ENCODE data around the gene AARSD1.
"Not testable (repeated sequence)": the region's sequence is repeated elsewhere in the genome, so short reads cannot be mapped to it uniquely, and the experiment has no call there.

Gene AARSD1

DNA sequence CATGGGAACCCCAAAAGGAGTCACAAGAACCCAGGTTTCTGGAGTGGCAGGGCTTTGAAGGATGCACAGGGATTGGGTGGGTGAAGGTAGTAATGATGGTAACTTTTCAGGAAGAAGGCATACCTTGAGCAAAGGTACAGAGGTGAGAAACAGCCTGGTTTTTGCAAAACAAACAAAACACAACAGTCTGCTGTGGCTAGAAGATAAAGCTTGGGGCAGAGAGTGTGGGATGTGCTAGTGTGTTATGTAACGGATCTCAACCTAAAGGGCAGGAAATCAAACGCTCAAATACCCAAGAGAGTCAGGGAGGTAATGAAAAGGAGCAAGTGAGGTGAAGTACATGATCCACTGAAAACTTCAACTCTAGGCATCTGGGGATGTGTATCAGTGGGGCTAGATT, 11.0 kb upstream of the AARSD1 start:
- TF ChIP-seq, protein P1, sequence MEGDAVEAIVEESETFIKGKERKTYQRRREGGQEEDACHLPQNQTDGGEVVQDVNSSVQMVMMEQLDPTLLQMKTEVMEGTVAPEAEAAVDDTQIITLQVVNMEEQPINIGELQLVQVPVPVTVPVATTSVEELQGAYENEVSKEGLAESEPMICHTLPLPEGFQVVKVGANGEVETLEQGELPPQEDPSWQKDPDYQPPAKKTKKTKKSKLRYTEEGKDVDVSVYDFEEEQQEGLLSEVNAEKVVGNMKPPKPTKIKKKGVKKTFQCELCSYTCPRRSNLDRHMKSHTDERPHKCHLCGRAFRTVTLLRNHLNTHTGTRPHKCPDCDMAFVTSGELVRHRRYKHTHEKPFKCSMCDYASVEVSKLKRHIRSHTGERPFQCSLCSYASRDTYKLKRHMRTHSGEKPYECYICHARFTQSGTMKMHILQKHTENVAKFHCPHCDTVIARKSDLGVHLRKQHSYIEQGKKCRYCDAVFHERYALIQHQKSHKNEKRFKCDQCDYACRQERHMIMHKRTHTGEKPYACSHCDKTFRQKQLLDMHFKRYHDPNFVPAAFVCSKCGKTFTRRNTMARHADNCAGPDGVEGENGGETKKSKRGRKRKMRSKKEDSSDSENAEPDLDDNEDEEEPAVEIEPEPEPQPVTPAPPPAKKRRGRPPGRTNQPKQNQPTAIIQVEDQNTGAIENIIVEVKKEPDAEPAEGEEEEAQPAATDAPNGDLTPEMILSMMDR (IDR thresholded peaks at IDR 0.05; ENCODE audit: extremely low read depth, missing control alignments) = no peak
- no peak for DNase-seq (ENCODE audit: low spot score)

DNA sequence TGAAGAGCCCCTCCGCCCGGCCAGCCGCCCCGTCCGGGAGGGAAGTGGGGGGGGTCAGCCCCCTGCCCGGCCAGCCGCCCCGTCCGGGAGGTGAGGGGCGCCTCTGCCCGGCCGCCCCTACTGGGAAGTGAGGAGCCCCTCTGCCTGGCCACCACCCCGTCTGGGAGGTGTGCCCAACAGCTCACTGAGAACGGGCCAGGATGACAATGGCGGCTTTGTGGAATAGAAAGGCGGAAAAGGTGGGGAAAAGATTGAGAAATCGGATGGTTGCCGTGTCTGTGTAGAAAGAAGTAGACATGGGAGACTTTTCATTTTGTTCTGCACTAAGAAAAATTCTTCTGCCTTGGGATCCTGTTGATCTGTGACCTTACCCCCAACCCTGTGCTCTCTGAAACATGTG, 9.1 kb upstream of the AARSD1 start:
- DNase-seq (ENCODE audit: low spot score) = not testable (repeated sequence)

DNA sequence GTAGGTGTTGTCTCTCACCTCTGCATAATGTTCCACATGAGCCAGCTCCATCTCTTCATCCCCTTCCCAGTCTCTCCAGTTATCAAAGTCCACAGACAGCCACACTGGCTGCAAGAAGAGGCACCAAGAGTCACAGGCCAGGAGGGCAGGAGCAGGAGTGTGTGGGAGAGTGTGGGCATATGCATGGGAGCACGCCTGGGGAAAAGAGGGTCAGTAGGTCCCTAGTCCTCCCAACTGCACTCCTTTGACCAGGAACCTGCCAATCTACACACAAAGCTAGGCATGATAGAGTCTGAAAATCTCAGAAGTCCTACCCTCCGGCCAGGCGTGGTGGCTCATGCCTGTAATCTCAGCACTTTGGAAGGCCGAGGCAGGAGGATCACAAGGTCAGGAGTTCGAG, 7.3 kb upstream of the AARSD1 start:
- TF ChIP-seq, protein P1 (IDR thresholded peaks at IDR 0.05; ENCODE audit: extremely low read depth, missing control alignments) = no peak

DNA sequence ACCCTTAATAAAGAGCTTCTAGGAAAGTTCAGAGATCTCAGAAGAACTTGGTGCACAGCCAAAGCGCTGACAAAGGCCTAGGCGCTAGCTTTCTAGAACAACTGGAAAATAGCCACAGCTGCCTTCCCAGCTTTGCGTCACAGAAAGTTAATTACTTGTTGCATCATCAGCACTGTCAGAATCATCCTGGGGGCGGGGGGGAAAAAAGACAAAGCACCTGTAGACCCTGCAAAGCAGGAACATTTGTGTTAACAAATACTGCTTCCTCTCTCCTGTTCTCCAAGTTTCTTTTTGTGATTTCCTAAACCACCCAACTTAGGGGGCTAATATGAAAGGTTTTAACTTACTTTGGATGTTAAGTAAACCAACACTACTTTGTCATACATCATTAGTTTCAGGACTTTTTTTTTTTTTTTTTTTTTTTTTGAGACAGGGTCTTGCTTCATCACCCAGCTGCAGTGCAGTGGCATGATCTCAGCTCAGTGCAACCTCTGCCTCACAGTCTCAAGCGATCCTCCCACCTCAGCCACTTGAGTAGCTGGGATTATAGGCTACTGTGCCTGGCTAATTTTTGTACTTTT, 4.8 kb upstream of the AARSD1 start:
- DNase-seq (ENCODE audit: low spot score) = no peak
- TF ChIP-seq, protein P1 (IDR thresholded peaks at IDR 0.05; ENCODE audit: extremely low read depth, missing control alignments) = no peak

More for the DNA sequence above, 7.3 kb upstream of the AARSD1 start:
- DNase-seq (ENCODE audit: low spot score) = no peak

DNA sequence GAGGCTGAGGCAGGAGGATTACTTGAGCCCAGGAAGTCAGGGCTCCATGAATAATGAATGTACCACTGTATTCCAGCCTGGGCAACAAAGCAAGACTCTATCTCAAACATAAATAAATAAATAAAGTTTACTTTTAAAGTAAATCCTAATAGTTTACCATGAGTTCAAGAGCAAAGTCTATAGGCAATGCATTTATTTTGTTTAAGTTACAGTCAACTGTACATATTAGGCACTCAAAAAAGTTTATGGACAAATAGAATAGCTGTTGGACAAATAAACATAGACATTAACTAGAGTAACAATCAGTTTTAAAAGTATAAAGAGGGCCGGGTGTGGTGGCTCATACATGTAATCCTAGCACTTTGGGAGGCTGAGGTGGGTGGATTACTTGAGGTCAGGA, 3.7 kb upstream of the AARSD1 start:
- DNase-seq (ENCODE audit: low spot score) = no peak
- TF ChIP-seq, protein P1 (IDR thresholded peaks at IDR 0.05; ENCODE audit: extremely low read depth, missing control alignments) = no peak

DNA sequence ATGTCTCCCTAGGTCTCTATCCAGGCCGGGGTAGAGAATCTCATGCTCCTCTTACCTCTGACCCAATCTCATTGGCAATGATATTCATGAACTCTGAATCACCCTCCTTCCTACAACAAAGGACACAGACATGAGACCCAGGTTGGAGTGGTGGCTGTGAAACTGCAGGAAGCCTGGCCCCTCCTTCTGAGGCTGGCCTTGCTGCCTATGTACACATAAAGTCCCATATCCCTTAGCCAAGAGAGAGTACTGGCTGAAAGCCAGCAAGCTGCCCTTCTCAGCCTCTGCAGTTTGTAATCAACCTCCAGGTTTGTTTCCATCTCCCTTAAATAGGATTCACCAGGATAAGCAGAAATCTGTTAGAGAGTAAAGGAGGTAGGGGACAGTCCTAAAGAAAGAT, 10.6 kb downstream of the AARSD1 start:
- DNase-seq (ENCODE audit: low spot score) = no peak

DNA sequence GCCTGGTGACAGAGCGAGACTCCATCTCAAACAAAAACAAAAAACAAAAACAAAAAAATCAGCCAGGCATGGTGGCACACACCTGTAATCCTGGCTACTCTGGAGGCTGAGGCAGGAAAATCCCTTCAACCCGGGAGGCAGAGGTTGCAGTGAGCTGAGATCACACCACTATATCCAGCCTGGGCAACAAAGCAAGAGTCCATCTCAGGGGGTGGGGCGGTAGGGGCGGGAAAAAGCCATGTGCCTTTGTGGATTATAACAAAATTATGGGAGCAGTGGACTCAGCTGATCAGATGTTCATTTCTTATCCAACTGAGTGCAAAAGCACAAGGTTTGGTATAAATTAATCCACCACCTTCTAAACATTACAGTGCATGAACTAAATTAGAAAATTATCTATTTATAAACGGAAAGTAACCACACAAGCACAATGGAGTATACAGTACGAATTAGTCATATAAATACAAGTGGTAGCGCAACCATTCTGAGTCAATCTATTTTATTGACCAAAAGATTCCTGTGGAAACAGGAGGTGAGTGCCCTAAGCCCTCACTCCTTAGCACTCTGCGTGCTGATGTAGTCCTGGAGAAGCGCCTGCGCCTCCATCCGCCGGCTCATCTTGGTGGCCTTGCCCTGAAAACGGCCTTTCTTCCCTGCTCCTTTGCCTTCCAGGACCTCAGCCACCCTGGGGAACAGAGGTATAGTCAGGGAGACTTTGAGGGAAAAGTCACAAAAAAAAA, 14.0 kb downstream of the AARSD1 start:
- no peak for DNase-seq (ENCODE audit: low spot score)
- TF ChIP-seq, protein P1 (IDR thresholded peaks at IDR 0.05; ENCODE audit: extremely low read depth, missing control alignments) = no peak

More for the DNA sequence above, 10.6 kb downstream of the AARSD1 start:
- TF ChIP-seq, protein P1 (IDR thresholded peaks at IDR 0.05; ENCODE audit: extremely low read depth, missing control alignments) = no peak

DNA sequence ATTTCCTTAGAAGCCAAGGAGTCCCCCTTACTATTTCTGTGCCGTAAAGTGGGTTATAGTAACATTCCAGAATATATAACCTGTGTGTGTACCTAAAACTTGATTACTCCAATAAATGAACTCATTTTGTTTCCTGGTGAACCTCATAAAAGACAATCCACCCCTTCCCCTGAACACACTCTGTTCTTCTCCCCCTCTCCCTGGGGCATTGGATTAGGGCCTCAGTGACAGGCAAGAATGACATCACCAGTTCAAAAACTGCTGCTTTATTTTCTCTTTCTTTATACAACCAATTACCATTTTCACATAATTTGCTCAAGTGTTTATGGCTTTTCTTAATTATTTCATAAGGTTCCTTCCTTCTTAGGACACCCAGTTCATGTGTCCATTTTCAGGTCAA, 17.4 kb downstream of the AARSD1 start:
- no peak for DNase-seq (ENCODE audit: low spot score)
- TF ChIP-seq, protein P1 (IDR thresholded peaks at IDR 0.05; ENCODE audit: extremely low read depth, missing control alignments) = no peak
